Left colon (tissue), 2 donors: ENCODE measurements around the gene ITGB6. TPM values are rescaled to one million over a fixed set of nuclear protein-coding genes. Genes with fewer than 3 reads are reported as not detected.
"Not testable (repeated sequence)": the region's sequence is repeated elsewhere in the genome, so short reads cannot be mapped to it uniquely, and the experiment has no call there.

ENCODE experiments used
- ATAC-seq: fragments of 200-7000 bp; cut with Tn5 transposase; one replicate; pipeline ENCODE4 v1.9.1; 2020; ENCODE audit warnings: mild to moderate bottlenecking, moderate library complexity
- DNase-seq, 2 donors: peaks; one replicate each; pipeline ENCODE4 v3.0.0-alpha.2; 2020
- intact Hi-C, 2 donors: fragments of 100-400 bp; cut with DNase I in 1 of 2; cut with micrococcal nuclease in 1 of 2; formaldehyde crosslinking; loops; one replicate each; pipeline versions ENCODE4 v1.11.2 to v1.14.0; 2022; cut with DNase I, micrococcal nuclease
- total RNA-seq, 2 donors: library from RNA; stranded (reverse); fragmentation: NEBNext Ultra II Directional; extraction: Animal tissue kit (Norgen Biotek cat#: 25700); gene quantifications; one replicate each; pipeline ENCODE4 v1.2.1, GENCODE V29; 2021
- donor health status: DM: no; HTN: no; CAD: no.
- donor health status: DM: yes; HTN: yes; CAD: no.

The ITGB6 gene
- total RNA-seq, 2 donors from 2014 or later: 19.7 to 28.0 TPM

DNA sequence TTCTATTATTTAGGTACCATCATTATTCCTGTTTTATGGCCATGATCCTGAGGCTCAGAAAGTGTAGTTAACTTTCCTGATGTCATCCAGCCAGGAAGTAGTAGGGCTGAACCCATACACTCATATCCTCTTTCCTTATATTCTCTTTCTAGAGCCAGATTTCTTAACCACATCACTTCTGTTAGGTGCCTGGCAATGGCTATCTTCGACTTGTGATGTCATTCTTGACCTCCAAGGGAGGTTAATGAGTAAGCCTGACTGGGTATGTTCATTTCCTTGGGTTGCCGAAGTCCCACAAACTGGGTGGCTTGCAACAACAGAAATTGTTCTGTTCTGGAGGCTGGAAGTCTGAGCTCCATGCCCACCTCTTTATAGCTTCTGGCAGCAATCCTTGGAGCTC lies 43.4 kb downstream of the ITGB6 start:
- intact Hi-C loops: no loop called here
- no peak for ATAC-seq
- DNase-seq: no peak

DNA sequence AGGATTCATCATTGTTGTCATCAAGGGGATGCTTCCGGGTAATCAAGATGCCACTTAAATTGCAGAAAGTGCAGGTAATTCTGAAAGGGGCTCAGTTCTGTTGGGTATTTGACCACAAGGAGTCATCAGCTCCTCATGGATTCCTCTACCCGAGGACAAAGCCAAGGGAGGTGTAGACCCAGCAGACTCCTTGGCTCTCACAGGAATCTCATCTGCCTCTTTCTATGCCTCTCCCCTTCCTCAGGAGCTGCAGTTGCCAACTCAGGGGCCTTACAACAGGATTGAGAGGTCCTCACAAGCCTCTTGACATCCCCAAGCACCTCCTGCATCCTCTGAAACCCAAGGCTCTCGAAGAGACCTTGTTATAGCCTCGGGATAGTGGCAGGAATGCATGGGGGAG lies 44.0 kb downstream of the ITGB6 start:
- no peak for DNase-seq
- no peak for ATAC-seq
- intact Hi-C loops: no loop called here

DNA sequence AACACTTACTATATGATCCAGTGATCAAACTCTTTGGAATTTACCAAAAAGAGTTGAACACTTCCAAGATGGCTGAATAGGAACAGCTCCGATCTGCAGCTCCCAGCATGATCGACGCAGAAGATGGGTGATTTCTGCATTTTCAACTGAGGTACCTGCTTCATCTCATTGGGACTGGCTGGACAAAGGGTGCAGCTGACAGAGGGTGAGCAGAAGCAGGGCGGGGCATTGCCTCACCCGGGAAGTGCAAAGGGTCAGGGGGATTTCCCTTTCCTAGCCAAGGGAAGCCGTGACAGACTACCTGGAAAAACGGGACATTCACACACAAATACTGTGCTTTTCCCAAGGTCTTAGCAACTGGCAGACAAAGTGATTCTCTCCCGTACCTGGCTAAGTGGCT lies 51.7 kb downstream of the ITGB6 start:
- intact Hi-C loops: not testable (repeated sequence)
- ATAC-seq (peak; percentile 54), DNase-seq (peak in 1 of 2 donors; percentile 17)

DNA sequence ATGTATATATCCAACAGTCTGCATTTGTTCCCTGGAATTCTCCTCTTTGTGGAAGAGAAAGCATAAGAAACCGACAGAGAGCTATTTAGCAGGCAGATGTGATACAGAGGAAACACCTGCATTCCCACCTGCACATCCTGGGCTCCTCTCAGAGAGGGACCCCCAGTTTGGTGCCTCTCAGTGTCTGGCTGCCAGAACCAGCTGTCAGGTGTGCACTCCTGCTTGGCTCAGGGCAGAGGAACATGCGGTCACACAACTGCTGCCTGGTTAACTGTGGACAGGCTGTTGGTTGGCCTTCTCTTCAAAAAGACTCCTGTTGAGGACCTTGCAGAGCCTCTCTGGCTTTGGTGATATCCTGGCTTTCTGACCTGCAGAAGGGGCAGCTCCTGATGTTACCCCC lies 54.6 kb downstream of the ITGB6 start:
- no peak for DNase-seq
- no peak for ATAC-seq

DNA sequence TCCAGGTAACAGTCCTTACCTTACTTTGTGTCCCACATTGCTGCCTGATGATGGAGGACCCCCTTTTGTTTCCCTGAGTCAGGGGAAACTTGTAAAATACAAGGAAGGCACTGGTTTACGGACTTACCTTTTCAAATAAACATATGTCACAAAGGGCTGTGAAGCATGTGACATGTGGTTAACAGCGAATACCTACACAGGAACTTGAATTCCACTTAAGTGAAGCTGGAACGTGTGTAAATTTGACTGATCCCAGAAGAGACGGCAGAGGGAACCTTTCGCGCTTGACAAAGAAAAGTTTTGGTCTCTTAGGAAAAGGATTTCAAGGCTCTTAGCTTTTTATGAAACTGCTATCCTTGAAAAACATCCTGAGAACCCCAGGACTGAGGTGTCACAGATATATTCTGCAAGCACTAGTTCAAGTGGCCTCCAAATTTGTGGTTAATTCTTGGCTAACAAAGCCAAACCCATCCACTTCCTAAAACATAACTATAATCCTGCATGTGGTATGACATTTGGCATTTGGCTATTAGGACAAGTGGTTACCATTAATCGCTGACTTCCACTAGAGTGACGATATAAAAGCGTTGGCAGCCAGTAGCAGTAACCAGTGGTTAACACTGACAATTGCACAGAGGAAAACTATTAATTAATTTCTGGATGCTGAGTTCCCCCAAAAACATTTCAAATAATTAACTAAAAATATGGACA lies 55.6 kb downstream of the ITGB6 start:
- no peak for DNase-seq
- ATAC-seq: no peak
- intact Hi-C loops: no loop called here

More for the DNA sequence above, 54.6 kb downstream of the ITGB6 start:
- intact Hi-C loops: no loop called here

DNA sequence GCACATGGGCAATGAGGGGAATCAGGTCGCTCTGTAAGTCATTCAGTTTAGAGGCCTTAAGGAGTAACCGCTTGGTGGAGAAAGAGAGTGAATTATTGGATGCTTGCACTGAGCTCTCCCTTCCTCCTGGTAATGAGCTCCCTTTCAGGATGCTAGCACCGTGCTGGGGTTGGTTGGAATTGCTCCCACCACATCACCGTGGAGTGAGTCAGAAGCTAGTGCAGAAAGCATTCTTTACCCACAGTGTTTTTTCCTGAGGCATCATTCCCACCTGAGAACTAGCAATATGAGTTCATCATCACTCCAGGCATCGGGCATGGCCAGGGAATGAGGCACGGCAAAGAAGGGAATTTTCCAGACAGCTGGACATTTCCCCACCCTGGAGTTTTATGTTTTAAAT lies 57.6 kb downstream of the ITGB6 start:
- DNase-seq (no peak), ATAC-seq (no peak)
- intact Hi-C loops: no loop called here

DNA sequence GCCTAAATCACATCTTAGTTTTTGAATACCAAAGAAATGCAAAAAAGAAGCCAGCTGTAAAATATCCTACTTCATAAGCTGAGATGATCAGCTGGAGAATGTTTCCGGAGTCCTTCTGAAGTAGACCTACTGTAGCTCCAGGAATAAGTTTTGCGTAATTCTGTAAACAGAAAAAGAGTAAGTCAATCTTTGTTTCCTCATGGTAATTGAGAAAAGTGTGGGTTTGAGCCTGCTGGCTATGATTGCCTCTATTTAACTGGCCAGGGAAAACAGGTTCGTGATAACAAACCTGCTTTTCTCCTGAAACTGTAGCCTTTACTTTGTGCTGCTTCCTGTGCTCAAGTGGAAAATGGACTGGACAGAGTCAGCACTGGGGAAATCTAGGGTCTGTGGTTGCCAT lies 58.2 kb downstream of the ITGB6 start:
- intact Hi-C loops: no loop called here
- DNase-seq (no peak), ATAC-seq (peak; percentile 77)

DNA sequence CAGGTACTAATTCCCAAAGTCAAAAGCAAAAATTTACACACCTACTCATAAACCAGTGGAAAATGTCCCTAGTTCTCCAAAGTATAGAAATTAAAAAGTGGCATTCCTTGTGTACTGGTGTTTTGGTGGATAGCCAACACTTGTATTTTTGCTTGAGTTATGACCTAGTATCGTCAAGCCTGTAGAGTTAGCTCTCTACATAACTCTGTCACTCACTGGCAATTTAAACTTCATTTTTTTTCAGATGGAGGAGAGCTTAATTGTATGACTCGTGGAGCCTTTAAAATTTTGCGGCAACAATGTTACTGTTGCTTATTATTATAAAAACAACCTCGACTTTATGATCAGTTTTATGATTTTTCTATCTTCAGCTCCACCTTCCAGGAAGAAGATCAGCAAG lies 58.7 kb downstream of the ITGB6 start:
- intact Hi-C loops: no loop called here
- no peak for DNase-seq
- peak; percentile 12 for ATAC-seq

DNA sequence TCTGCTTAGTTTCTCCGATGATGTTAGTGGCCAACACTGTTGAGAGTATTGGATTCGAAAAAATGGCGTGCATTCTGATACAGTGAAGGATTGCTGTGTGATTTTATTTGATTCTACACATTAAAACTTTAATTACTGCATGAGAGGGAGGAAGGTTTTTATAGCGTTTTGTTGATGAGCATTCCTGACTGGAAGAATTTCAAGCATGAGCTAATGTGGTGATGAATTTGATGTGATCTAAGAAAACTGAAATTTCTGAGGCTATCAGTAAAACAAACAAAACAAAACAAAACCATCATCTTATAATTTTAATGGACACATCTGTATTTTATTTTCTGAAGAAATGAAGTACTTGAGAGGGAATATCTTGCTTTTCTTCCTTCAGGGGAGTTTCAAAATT lies 59.6 kb downstream of the ITGB6 start:
- DNase-seq: no peak
- no peak for ATAC-seq
- intact Hi-C loops: no loop called here

DNA sequence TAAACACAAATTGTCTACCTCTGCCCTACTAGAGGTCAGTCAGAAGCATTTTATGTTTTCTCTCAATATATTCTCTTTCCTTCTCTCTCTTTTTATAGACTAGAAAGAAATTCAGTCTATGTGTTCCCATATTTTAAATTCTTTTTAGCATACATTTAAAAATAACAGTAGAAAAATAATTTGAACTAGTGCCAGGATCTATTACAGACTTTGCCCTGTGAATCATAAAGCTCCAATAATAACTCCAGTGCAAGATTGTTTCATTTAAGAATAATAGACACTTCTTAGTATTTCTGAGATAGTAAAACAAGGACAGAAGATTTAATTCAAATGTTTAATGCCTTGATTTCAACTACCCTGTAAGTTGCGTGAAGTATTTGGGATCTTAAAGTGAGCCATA lies 60.1 kb downstream of the ITGB6 start:
- intact Hi-C loops: no loop called here
- DNase-seq: no peak
- ATAC-seq: no peak

DNA sequence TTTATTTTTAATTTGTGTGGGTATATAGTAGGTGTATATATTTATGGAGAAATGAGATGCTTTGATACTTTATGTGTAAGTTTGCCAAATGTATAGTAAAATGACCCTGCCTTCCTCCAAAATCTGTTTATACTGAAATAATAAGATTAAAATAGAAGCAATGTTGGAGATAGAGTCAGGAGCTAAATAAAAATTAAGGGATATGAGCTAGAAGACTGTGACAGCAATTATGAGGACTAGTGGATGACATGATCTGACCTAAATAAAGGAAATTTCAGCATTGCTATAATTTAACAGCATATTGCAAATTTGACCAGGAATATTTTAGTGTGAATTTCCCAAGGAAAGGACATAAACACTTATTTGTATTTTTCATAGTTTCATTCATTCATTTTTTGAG lies 60.7 kb downstream of the ITGB6 start:
- ATAC-seq (no peak), DNase-seq (no peak)
- intact Hi-C loops: no loop called here

DNA sequence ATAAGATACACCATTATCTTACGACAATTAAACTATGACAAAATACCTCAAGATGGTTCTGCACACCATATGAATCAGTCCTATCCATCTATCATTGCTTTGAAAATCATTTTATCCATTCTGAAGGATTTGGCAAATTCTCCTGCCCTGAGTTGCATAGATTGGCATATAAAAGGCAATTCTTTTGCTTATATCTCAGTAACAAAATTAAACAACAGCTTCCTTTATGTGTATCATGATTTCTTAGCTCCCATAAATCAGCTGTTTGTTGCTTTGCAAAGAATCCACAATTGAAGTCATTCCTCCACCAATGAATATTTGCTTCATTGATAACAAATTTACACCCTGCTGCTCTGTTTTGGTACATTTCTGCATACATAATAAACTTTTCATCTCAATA lies 61.7 kb downstream of the ITGB6 start:
- DNase-seq (no peak), ATAC-seq (no peak)
- intact Hi-C loops: no loop called here

DNA sequence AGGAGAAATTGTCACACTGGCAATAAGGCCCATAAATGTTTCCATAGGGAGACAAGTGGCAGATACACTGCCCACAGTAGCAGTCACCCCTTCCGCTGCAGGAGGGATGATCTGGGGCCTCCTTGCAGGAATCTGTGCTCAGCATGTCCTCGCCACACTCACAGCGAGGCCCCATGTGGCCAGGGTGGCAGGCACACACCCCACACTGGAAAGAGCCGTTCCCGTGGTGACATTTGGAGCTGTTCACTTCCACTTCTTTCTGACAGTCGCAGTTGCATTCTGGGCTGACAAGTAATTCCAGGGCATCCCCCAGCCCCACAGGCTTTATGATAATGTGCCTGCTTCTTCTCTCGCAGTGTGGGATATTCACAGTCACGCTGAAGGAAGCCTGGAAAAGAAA lies 62.6 kb downstream of the ITGB6 start:
- DNase-seq: no peak
- intact Hi-C loops: no loop called here
- no peak for ATAC-seq

DNA sequence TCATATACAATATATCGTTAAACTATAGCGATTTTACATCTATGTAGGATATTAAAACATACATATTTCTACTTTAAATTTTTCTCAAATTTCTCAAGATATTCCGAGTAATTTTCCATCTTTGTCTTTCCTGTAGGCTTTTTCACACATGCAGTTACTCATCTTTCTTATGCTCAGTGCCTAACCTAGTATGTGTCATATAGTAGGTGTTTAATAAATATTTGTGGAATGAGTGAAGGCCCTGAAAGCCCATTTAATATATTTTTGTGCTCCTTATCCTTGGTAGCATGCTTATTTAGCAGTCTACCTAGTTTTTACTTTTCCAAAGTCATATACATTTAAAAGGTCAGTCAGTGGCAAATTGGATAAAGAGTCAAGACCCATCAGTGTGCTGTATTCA lies 67.3 kb downstream of the ITGB6 start:
- ATAC-seq (no peak), DNase-seq (no peak)
- intact Hi-C loops: no loop called here

DNA sequence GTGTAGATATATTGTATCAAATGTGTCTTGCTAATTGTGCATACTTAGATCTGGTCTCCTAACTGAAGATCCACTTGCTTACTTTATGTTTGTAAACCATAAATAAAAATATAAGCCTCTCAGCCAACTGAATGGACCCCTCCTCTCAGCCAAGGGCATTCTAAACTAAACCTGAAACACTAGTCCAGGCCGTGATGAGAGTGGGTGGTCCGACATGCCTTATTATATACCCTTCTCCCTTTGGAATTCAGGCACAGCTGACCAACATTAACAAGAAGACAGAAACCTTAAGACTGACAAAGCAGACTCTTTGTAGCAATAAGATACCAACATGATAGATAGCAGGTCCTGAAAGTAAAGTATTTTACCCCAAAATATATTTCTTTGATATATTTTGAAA lies 73.3 kb downstream of the ITGB6 start:
- intact Hi-C loops: no loop called here
- DNase-seq: no peak
- no peak for ATAC-seq

DNA sequence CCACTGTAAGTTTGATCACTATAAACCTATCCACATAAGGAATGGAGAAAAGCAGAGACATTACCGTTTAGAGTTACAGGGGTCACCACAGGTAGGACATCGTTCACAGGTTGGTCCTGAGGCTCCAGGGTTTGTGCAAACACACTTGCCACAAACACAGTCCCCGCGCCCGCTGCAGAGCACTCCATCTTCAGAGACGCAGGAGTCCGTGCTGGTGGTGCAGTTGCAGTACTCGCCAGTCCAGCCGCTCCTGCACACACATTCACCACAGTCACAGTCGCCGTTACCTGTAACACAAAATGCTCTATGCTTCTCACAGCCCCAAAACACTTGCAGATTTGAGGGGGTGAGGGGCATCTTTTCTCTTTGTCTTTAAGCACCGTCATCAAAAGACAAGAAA lies 73.8 kb downstream of the ITGB6 start:
- no peak for ATAC-seq
- no peak for DNase-seq
- intact Hi-C loops: no loop called here

DNA sequence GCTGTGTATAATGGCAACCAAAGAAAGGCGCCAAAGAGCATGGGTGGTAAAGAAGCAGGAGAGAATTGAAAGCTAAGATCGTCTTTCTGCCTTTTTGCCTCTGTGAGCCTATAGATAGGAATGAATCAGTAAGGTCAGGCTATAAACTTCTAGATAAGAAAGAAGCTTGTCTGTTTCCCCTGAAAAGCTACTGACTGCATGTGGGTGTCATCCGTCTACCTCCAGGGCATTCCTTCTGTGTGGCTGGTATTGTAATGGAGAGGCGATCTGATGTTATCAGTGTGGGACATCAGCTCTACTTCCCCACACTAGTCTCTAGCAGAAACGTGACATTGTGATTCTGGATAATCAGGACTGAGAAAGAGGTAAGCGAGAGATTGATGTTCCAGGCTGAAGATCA lies 74.2 kb downstream of the ITGB6 start:
- intact Hi-C loops: no loop called here
- ATAC-seq (no peak), DNase-seq (no peak)

DNA sequence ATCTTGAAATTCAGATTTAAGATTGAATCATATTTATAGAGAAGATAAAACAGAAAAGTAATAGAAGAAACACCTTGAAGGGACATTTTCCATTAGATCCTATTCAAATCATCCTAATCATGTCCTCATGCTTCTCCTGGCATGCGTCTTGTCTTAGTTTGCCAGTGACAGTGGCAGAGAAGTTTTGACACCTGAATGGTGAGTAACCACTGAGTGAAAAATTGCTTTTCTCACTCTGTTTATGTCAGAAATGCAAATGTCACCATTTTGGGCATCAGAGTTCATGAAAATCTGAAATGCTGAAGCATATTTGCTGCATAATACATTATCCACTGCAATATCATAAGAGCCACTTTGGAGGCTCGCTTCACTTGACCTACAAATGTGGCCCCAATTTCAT lies 74.7 kb downstream of the ITGB6 start:
- DNase-seq: no peak
- no peak for ATAC-seq
- intact Hi-C loops: no loop called here

DNA sequence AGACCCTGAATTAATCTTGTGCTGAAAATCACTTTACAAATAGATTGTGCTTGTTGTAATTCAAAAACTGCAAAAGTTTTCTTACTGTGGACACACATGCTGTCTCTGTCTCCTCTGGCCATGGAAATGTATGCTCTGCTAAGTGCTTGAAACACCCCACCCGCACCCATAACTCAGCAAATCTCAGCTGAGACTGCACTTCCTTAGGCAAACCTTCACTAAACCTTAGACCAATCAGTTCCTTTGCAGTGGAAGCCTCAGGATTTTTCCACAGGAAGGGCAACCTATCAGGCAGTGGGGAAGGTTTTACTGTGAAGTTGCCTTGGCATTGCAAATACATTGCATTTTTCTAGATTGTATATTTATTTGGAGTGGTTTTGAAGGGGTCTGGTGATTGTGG lies 75.5 kb downstream of the ITGB6 start:
- intact Hi-C loops: no loop called here
- DNase-seq (no peak), ATAC-seq (no peak)

DNA sequence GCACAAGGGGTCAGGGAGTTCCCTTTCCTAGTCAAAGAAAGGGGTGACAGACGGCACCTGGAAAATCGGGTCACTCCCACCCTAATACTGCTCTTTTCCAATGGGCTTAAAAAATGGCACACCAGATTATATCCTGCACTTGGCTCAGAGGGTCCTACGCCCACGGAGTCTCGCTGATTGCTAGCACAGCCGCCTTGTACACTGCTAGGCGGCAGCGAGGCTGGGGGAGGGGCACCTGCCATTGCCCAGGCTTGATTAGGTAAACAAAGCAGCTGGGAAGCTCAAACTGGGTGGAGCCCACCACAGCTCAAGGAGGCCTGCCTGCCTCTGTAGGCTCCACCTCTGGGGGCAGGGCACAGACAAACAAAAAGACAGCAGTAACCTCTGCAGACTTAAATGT lies 85.4 kb downstream of the ITGB6 start:
- peak; percentile 35 to 53 for DNase-seq
- intact Hi-C loops: loop anchor here in 1 of 2 donors (5.0 kb wide), 1 partner anchor 883 kb away; no protein-coding TSS in a partner anchor
- peak; percentile 81 for ATAC-seq

DNA sequence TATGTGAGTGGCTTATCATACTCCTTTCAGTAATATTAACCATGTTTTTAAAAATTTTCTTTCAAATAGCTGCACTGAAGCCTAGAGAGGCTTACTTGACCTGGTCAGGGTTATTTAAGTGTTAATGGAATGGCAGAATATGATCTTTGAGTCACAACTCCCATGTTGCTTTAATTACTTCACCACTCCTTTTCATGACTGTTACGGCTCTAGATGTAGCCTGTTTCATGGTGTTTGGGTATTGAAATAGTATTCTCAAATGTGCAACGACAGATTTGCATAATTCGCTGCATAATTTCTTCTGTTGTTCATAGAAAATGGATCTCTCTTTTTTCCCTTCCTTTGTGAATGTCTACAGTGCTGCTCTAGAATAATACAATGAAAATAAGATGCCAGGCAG lies 86.1 kb downstream of the ITGB6 start:
- intact Hi-C loops: loop anchor here in 1 of 2 donors (5.0 kb wide), 1 partner anchor 883 kb away; no protein-coding TSS in a partner anchor
- ATAC-seq: peak; percentile 52
- DNase-seq: no peak
